Measurements from ENCODE around the gene JAZF1.

Gene JAZF1

GRCh38 chr7:28013019-28013418, 167.6 kb downstream of the JAZF1 start:
- Histone ChIP-seq H3K4me3 (ENCODE audit: insufficient read depth, low read length, poor library complexity, severe bottlenecking) (no peak overlapping the region), H3F3A (ENCODE audit: insufficient read depth) (no peaks in the 10 kb centered on the region), H3K9me2 (replicated peaks; ENCODE audit: insufficient read depth, low read length) (no peaks in the 10 kb centered on the region), H3K79me2 (ENCODE audit: insufficient read depth, low read length) (no peaks in the 10 kb centered on the region), H4K20me1 (ENCODE audit: low read depth, low read length) (peaks cover 7% of the 10 kb centered on the region), H3K27me3 (ENCODE audit: low read length) (no peaks in the 10 kb centered on the region), H3K36me3 (ENCODE audit: low read length) (no peaks in the 10 kb centered on the region), H3K9me3 (ENCODE audit: insufficient read depth, low read length) (no peaks in the 10 kb centered on the region), H3K4me2 (ENCODE audit: low read depth, low read length, poor library complexity, severe bottlenecking) (no peak overlapping the region), H3K27ac (ENCODE audit: low read depth, low read length) (no peak overlapping the region), H3K9ac (ENCODE audit: low read length) (no peak overlapping the region), H2AFZ (ENCODE audit: low read depth, low read length, severe bottlenecking) (no peak overlapping the region)
- TF ChIP-seq EZH2phosphoT487 (conservative IDR thresholded peaks at IDR 0.05; ENCODE audit: low read length) = no peak
- TF ChIP-seq, protein P1, sequence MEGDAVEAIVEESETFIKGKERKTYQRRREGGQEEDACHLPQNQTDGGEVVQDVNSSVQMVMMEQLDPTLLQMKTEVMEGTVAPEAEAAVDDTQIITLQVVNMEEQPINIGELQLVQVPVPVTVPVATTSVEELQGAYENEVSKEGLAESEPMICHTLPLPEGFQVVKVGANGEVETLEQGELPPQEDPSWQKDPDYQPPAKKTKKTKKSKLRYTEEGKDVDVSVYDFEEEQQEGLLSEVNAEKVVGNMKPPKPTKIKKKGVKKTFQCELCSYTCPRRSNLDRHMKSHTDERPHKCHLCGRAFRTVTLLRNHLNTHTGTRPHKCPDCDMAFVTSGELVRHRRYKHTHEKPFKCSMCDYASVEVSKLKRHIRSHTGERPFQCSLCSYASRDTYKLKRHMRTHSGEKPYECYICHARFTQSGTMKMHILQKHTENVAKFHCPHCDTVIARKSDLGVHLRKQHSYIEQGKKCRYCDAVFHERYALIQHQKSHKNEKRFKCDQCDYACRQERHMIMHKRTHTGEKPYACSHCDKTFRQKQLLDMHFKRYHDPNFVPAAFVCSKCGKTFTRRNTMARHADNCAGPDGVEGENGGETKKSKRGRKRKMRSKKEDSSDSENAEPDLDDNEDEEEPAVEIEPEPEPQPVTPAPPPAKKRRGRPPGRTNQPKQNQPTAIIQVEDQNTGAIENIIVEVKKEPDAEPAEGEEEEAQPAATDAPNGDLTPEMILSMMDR (IDR thresholded peaks at IDR 0.05; ENCODE audit: insufficient read depth, low read length, poor library complexity, severe bottlenecking) = no peak

- no peaks in the 10 kb centered on the region for H3K9me3 ChIP-seq (ENCODE audit: insufficient read depth, low read length)
- peaks cover 7% of the 10 kb centered on the region for H4K20me1 ChIP-seq (ENCODE audit: low read depth, low read length)
- no peak overlapping the region for H2AFZ ChIP-seq (ENCODE audit: low read depth, low read length, severe bottlenecking)
- H3K27ac ChIP-seq (ENCODE audit: low read depth, low read length) = no peak overlapping the region
- H3K36me3 ChIP-seq (ENCODE audit: low read length) = no peaks in the 10 kb centered on the region
- H3K9ac ChIP-seq (ENCODE audit: low read length) = no peak overlapping the region
- H3K9me2 ChIP-seq (replicated peaks; ENCODE audit: insufficient read depth, low read length) = no peaks in the 10 kb centered on the region
- no peak overlapping the region for H3K4me2 ChIP-seq (ENCODE audit: low read depth, low read length, poor library complexity, severe bottlenecking)
- H3K4me3 ChIP-seq (ENCODE audit: insufficient read depth, low read length, poor library complexity, severe bottlenecking) = no peak overlapping the region
- no peaks in the 10 kb centered on the region for H3F3A ChIP-seq (ENCODE audit: insufficient read depth)
- no peaks in the 10 kb centered on the region for H3K79me2 ChIP-seq (ENCODE audit: insufficient read depth, low read length)
- no peak for TF ChIP-seq EZH2phosphoT487 (conservative IDR thresholded peaks at IDR 0.05; ENCODE audit: low read length)
- TF ChIP-seq, protein P1 (IDR thresholded peaks at IDR 0.05; ENCODE audit: insufficient read depth, low read length, poor library complexity, severe bottlenecking) = no peak
- no peaks in the 10 kb centered on the region for H3K27me3 ChIP-seq (ENCODE audit: low read length)
These were observed 171.7 kb downstream of the JAZF1 start for GRCh38 chr7:28008911-28009310.

- Histone ChIP-seq H3K27me3 (ENCODE audit: low read length) (no peaks in the 10 kb centered on the region), H3K9ac (ENCODE audit: low read length) (no peak overlapping the region), H3K27ac (ENCODE audit: low read depth, low read length) (no peak overlapping the region), H3K9me2 (replicated peaks; ENCODE audit: insufficient read depth, low read length) (no peaks in the 10 kb centered on the region), H3K36me3 (ENCODE audit: low read length) (no peaks in the 10 kb centered on the region), H3F3A (ENCODE audit: insufficient read depth) (no peaks in the 10 kb centered on the region), H3K9me3 (ENCODE audit: insufficient read depth, low read length) (no peaks in the 10 kb centered on the region), H3K4me2 (ENCODE audit: low read depth, low read length, poor library complexity, severe bottlenecking) (no peak overlapping the region), H2AFZ (ENCODE audit: low read depth, low read length, severe bottlenecking) (no peak overlapping the region), H3K79me2 (ENCODE audit: insufficient read depth, low read length) (no peaks in the 10 kb centered on the region), H4K20me1 (ENCODE audit: low read depth, low read length) (peaks cover 7% of the 10 kb centered on the region), H3K4me3 (ENCODE audit: insufficient read depth, low read length, poor library complexity, severe bottlenecking) (no peak overlapping the region)
- TF ChIP-seq, protein P1 (IDR thresholded peaks at IDR 0.05; ENCODE audit: insufficient read depth, low read length, poor library complexity, severe bottlenecking) = no peak
- no peak for TF ChIP-seq EZH2phosphoT487 (conservative IDR thresholded peaks at IDR 0.05; ENCODE audit: low read length)
These were observed 172.4 kb downstream of the JAZF1 start for GRCh38 chr7:28008171-28008570.

Measured in SU-DHL-6 (cell line).